8988T (cell line): ENCODE results near the gene DGKD.
"Not testable (repeated sequence)": the region's sequence is repeated elsewhere in the genome, so short reads cannot be mapped to it uniquely, and the experiment has no call there.

ENCODE experiments used
- DNase-seq: peaks from one replicate; pipeline ENCODE4 v3.0.0; 2011

The DGKD gene

DNA sequence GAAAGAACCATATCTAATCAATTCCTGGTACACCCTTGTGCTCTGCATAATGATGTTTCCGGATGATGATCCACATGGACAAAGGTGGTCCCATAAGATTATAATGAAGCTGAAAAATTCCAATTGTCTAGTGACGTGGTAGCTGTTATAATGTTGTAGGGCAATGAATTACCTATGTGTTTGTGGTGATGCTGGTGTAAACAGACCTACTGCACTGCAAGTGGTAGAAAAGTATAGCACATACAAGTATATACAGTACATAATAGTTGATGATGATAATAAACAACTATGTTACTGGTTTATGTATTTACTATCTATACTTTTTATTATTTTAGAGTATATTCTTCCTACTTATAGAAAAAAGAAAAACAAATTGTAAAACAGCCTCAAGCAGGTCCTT is 8.4 kb downstream of the DGKD start:
- DNase-seq = no peak

DNA sequence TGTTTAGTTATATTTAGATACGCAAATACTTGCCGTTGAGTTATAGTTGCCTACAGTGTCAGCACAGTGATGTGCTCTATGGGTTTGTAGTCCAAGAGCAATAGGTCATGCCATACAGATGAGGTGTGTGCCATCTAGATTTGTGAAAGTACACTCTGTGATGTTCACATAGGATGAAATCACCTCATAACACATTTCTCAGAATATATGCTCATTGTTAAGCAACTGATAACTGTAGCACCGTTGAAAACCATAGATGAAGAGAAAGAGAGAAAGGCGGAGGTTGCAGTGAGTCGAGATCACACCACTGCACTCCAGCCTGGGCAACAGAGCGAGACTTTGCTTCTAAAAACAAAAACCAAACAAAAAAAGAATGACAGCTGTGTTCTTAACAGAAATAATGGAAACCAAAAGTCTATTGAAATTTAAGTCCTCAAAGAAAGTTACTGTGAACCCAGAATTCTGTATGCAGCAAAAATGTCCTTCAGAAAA is 9.5 kb downstream of the DGKD start:
- no peak for DNase-seq

DNA sequence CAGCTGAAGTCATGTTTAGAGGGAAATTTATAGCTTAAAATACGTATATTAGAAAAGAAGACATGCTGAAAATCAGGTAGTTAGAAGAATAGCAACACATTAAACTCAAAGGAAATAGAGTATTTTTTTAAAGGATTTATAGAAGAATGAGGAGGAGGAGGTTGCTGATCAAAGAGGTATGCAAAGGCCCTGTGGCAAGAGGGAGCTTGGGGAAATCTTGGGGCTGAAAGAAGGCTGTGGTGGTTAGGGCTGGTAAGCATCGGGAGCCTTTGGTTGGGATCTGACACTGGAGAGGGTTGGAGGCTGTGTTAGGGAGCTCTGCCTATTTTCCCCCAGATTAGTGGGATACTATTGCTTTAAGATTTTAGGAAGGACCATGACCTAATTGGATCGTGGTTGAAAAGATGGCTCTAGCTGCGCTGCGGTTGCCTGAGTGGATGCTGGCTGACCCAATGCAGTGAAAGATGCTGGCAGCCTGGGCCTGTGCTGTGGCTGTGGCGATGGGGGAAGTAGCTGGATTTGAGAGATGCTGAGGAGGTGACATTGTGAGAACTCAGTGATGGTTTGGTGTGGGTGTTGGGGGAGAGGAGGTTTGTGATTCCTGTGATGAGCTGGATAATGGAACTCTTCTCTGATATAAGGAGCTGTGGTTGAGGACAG is 11.7 kb downstream of the DGKD start:
- DNase-seq = no peak

DNA sequence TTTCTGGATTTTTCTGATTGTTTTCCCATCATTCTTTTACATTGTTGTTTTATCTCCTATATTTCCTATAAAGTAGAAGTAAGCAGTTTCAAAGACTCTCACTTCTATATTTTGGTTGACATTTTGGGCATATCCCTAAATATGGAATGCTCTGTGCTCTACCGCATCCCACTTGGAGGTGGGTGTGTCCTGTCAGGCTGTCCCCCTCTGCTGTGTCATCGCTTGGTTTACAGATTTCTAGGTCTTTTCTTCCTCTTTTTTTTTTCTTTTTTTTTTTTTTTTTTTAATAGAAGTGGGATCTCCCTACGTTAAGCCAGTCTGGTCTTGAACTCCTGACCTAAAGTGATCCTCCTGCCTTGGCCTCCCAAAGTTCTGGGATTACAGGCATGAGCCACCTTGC is 13.3 kb downstream of the DGKD start:
- no peak for DNase-seq

DNA sequence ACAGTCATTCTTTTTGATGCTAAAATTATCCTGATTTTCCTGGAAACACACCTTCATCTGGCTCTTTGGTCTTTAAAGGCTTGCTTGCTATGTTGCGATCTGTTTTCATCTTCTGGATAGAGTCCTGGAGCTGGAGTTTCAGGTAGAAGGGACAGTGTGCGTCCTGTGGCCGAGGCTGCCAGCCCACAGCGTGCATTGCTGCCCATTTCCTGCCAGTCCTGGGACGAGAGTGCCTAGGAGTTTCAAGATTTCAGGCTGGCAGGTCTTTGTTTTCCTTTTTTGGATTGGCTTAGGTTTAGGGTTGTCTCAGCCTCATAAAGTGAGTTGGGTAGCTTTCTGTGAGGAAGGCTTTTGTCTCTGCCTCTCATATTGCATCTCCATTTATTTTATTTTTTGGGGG is 14.5 kb downstream of the DGKD start:
- DNase-seq = no peak

DNA sequence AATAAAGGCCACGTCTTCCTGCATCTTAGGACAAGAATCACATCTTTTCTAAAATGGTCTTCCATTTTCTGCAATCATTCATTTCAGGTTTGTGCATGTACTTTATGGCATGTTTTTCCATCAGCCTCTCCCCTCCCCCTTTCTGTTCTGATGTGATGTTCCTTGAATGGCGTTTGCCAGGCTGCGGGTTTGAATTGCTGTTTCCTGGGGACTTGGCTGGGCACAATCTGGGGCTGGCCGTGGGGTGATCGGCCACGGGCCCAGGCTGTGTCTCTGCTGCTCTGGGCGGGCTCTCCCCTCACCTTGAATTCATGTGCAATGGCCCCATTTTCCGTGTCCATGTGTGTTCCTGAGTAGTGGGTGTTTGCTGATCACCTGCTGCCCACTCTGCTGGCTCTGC is 15.2 kb downstream of the DGKD start:
- no peak for DNase-seq

DNA sequence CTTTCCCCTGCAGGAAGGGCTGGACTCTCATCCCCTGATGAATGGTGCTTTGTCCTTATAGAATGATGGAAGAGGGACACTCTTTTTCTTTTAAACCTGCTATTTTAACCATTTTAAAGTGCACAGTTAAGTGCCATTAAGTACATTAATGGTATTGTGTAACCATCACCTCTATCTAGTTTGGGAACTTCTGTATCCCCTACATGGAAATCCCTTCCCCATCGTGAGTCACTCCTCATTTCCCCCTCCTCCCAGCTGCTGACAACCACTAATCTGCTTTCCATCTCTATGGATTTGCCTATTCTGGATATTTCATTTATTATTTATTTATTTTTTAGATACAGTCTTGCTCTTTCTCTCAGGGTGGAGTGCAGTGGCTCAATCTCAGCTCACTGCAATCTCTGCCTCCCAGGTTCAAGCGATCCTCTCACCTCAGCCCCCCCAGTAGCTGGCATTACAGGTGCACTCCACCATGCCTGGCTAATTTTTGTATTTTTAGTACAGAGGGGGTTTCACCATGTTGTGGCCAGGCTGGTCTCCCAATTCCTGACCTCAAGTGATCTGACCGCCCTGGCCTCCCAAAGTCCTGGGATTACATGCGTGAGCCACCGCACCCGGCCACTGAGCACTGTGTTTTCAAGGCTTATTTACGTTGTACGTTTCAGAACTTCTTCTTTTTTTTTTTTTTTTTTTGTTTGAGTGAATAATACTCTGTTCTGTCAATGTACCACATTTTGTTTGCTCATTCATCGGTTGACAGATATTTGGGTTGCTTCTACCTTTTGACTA is 15.8 kb downstream of the DGKD start:
- DNase-seq = no peak

DNA sequence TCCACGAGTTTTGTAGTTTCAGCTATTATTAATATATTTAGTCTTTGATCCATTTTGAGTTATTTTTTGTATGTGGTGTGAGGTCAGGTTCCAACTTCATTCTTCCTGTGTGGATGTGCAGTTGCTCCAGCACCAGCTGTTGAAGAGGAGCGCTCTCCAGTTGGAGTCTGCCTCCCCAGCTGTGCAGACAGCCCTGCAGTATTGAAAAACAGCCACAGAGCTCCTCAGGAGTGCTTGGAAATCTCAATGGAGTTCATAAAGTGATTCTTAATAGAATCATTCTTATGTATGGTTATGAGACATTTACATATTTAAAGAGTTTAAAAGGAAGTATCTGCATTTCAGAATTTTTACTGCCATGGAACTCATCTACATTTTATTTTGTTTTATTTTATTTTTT is 17.3 kb downstream of the DGKD start:
- no peak for DNase-seq

DNA sequence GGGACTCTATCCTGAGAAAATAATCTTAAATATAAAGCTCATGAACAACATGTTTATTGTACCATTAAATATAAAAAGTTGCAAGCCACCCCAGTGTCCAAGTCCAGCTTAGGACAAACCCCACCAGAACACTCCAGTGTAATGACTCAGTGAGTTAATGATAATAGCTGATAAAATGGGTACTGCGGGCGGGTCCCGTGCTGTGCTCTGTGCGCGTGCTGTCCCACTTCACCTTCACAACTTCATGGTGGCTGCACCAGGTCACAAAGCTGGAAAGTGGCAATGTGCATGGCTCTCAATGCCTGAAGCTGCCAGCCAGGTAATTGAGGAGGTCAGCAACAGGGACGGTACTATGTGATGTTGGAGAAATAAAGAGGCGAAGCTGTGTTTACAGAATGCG is 18.6 kb downstream of the DGKD start:
- DNase-seq = no peak

DNA sequence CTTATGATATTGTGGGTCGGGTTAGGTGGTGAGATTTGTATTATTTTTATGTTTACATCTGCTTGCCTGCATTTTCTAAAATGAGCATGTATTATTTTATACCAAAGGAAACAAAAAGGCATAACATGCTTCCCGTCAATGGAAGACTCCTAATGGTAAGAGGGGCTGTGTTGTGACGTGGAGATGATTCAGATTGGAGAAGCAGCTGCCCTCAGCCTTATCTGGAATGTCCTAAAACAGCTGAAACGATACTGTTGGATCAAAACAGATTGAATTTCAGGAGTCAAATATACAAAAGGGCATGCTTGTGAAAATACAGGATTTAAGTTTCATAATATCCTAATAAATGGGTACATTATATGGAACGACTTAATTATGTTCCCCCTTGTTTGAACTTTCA is 19.0 kb downstream of the DGKD start:
- DNase-seq = no peak

DNA sequence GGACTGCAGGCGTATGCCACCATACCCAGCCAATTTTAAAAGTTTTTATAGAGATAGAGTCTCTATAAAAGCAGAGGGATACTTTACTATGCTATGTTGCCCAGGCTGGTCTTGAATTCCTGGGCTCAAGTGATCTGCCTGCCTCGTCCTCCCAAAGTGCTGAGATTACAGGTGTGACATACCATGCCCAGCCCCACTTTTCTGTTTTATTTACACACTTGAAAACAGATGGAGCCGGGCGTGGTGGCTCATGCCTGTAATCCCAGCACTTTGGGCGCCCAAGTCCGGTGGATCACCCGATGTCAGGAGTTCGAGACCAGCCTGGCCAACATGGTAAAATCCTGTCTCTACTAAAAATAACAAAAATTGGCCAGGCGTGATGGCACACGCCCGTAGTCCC is 20.5 kb downstream of the DGKD start:
- not testable (repeated sequence) for DNase-seq

DNA sequence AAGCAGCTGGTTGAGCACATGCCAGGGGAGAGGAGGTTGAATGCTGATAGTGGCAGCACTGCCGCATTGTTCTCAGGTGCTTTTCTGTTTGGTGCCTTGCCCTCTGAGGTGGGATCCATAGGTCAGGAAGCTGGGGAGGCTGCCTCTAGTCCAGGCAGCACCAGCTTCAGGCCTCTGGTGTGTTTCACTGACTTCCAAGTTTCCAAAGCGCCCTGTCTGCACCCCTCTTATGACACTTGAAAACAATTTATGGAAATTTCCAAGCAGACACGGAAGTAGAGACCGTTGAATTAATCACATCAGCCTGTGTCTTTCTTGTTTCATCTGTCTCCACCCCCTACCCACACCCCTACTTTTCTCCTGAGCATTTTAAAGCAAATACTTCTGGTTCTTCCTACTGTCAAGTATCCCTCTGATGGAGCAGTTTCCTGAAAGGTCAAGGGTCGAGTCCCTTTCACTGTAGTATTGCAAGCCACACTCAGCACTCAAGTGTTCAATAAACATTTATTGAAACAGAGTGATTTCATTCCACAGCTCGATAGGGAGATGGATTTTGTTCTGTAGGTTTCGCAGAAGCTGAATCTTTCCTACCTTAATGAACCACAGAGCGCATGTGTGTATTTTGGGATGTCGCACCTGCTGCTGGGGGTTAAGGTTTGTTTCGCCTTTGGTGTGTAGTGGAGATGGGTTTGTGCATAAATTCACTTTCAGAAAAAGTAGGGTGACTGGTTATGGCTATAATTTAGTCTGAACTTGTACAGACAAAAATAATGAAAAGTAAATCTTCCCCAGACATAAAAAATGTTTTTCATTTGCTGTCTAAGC is 21.4 kb downstream of the DGKD start:
- no peak for DNase-seq

DNA sequence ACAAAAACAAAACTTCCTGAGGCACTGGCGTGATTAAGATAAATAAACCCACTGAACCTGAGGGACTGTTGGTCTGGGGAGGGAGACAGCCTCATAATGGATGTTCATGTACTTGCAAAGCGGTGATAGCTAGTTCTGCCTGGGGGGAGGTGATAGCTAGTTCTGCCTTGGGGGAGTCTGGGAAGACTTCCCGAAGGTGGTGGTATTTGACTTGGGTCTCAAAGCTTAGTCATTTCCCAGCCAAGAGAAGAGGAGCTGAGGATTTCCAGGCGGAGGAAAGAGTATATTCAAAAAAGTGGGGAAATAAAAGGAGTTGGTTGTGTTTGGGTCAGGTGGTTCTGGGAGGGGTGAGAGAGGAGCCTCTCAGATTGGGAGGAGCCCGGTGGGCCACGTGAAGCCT is 24.7 kb downstream of the DGKD start:
- DNase-seq = no peak

DNA sequence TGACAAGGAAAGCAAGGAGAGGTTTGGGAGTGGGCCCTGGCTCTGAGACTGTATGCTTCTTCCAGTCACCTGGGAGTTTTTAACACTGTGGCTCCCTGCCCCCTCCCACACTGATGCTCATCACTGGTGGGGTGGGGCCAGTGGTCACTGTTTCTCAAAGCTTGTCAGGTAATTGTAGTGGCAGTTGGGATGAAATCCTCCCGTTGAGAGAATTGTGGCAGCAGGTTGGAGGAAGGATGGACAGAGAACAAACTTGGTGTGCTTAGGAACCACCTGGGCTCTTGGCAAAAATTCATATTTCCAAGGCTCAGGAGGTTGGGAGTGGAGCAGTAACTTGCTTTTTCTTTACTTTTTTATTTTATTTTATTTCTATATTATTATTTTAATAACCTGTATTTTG is 25.1 kb downstream of the DGKD start:
- DNase-seq = no peak

DNA sequence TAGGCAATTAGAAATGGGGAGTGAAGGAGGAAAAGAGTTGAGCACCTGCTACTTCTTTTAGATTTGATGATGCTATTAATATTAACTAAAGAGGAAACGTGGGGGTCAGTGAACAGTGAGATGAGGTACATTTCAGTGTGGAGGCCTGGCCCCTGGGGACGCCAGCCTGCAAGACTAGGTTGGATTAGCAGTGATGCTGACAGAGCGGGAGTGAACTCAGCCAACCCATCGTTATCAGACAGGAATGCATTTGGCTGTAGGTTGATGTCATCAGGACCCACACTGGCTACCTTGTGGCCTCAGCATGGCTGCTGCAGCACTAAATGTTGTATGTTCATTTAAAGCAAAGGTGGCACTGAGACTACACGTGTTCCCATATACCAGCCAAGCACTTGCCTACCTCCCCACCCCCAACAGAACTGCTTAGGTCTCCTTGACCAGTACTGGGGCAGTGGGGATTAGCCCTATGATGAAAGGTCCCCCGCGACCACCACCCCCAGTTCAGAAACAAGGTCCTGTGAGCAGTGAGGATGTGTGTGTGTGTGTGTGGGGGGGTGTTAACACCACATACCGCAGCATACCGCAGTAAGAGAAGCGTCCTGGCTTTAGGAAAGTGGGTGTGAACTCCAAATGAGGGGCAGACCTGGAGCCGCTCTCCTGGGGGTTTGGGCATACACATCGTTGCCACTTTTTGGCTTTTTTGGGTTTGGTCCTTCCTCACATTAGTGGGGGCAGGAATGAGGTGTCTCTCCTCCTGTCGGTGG is 26.0 kb downstream of the DGKD start:
- no peak for DNase-seq

DNA sequence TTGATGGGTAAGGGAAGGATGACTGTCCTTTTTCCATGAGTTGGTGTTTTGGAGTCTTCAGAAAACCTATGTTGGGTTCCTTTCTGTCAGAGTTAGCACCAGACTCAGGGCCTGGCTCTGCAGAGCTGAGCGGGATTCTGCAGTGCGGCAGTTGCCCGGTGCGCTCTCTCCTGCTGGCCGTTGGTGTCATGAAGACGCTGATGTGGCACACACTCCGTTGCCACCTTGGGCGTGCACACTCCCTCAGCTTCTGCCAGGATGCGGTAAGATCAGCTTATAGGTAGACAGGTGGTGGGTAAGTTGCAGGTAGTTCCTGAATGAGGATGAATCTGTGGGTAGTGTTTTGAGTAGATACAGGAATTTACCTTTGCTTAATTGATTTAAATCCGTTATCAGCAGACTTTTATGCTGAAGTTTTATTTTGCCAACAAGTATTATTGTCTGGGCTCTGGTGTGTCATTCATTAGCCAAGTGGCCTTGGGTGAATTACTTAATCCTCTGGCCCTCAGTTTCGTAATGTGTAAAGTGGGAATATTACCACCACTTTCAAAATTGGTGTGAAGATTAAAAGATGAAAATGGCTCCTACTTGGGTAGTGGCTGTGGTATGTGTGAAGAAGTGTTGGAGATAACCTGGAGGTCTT is 26.8 kb downstream of the DGKD start:
- DNase-seq = no peak

DNA sequence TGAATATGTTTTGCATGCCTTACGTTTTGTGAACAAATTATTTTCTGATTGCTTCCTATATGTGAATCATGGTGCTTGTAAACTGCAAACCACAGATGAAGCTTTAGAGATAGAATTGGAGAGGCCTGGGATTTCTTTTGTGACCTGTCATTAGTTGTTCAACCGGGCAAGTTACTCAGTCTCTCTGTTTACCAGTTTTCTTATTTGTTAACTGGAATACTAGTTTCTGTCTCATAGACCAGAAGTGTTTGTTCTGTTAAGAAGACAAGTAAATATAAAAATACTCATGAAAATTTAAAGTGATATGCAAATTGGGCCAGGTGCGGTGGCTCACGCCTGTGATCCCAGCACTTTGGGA is 27.3 kb downstream of the DGKD start:
- DNase-seq = no peak

DNA sequence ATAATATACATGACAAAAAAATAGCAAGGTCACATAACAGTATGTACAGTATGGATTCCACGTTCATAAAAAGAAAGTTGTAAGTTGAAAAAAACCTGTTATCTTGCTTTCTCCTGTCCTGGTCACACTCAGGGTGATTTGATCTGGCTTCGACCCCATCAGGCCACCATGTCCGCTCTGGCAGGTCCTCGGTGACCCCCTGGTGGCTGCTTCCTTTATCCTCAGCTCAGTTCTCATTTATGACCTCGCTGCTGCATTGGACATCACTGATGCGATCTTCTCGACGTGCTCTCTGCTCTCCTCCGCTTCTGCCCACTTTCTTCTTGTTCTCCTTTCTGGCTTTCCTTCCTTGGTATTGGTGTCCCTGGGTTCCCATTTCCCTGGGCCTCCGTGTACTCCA is 29.7 kb downstream of the DGKD start:
- no peak for DNase-seq

DNA sequence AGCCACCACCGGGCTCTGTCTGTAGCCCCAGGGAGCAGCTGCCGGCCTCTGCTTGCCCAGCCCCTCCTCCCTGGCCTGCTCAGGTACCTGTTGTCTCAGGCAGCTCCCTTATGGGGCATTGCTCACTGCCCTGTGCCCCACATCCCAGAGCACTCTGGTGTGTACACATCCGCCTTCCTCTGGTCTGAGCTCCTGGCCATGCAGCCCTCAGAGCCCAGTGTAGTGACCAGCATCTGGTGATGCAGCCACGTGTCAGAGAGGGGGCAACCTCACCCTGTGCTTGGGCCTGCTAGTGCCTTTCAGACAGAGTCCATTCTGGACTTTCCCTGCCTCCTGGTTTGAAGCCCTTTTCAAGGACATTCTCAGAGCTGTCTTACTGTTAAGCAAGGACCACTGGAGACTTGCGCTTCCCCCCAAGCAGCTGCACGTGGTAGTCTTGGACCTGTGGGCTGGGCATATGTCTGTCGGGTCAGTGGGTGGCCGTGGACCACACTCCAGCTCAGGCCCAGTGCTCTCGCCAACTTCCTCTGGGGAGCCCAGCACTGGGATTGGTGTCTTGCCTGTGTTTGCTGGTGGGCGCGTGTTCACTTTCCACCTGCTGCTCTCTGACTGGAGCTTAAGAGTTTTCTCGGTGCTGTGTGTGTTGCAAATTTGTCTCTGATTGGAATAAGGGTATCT is 30.7 kb downstream of the DGKD start:
- no peak for DNase-seq

DNA sequence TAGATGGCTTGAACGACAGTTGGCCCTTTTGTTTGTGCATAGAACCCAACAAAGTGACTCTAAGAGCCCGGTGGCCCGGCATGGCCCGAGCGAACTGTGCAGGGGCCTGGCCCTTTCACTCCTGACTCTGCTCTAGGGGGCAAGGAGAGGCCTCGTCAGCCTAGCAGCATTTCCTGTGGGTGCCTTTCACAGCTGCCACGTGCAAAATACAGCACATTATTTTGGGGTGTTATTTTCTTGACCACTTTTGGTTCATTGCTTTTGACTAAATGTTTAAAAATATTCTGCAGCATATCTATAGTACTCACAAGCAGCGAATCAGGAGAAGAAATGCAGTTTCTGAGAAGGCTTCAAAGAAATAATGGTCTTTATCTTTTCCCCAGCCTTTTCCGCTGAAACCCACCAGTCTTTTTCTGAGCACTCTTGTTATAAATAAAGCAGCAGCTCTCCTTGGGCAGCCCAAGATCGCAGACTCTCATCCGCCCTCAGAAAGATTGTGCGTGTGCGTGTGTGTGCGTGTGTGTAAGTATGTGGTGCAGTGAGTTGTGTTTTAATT is 31.3 kb downstream of the DGKD start:
- DNase-seq = no peak

DNA sequence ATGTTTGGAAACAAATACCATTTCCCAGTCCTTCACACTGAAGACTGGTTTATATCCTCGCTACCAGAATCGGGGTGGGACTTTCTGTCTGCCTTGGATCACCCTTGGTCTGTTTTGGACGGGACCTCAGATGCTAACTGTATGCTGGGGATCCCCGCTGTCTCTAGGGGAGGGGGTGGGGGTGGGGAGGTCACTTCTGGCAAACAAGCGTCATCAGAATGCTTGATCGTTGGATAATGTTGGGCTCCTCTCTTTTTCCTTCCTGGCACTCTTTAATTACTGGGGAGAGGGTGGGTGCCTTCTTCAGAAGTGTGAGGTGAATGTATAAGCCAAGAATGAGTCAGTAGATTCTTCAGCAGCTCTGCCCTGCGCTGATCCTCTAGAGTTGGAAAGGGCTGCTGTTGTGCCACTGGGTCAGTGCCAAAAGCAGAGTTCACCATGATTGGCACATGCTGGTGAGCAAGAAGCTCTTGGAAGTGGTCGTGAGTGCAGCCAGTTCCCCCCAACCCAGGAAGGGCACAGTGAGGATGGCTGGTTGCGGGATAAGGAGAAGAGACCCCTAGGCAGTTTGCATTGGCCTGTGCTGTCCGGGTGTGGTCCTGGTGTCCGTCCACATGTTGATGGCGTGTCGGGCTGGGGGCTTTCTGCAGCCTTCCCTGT is 32.2 kb downstream of the DGKD start:
- DNase-seq = no peak
